ENCODE results near the gene TEX26. TPM values are rescaled to one million over a fixed set of nuclear protein-coding genes. Genes with fewer than 3 reads are reported as not detected.

Gene TEX26
- total RNA-seq: not detected

DNA sequence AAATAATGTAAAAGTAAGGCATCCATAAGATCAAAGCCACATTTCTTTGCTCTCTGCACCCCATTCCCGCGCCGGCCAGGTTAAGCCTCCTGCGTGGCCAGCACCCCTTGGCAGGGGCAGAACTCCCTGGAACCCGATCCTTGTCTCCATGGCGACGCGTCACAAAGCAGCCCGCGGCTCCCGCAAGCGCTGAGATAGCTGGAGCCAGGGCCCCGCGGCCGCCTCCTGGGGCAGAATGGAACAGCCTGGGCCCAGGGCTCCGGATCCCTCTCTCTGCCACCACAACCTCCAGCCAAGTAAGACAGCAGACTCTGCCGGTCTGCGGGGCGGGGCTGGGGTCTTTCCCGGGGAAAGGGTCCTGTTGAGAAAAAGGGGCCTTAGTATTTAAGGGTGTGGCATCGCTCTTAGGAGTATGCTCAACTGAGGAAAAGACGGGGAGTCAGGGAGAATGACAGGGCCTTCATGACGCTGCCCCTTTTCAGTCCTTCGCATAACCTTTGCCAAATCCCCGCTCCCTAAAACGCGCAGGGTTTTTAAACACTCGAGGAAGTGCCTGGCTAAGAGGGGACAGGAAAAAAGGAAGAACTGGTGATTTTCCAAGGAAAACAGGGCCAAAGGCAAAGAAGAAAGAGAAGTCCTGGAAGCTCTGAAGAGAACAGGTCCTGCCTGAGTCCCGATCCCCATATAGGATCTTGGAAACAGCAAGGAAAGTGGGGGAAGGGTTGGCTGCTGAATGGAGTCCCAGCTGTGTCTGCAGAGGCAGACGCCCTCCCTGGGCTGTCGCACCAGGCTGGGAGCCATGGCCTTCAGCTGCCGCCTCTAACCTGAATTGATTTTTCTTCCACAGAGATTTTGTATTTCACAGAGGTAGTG lies at the start of gene TEX26:
TEX26 (plus strand) TSS at position 176 of the 873 bp plus-strand sequence; CDS start at position 236, 60 bp downstream.

DNA sequence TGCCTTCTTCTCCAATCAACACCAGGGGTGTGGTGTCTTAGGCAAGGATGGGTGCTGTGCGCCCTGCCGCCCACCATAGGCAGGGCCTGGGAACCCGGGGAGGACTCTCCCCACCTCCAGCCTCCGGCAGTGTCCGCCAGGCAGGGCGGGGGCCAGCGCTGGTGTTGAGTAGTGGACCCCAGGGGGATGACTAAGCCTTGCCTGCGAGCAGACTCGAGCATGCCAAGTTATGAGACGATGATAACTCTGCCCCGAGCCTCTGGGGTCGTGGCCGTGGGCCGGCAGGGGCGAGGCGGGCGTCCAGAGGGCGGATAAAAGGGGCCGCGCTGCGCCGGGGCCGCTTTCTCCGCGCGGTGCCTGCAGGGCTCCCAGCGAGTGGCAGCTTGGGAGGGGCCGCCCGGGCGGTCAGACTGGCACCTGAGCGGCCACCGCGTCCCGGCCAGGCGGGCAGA lies 26.5 kb upstream of the TEX26 start, which contains the start of gene MEDAG:
MEDAG (plus strand) TSS at position 340 of the 452 bp plus-strand sequence. CDS start 245 bp downstream, outside the sequence.

Other genes starting within 250 kb of the TEX26 start
- gene ALOX5AP, start 197.1 kb upstream of the TEX26 start, total RNA-seq: 3.5 TPM
- gene MEDAG, start 26.4 kb upstream of the TEX26 start, total RNA-seq: 10.8 TPM
- gene HSPH1, start 229.2 kb downstream of the TEX26 start, total RNA-seq: 92.1 TPM